DMS153 treated with DMSO at 0.1 percent for 48 hours (cell line): Measurements from ENCODE around the gene PIM1.

Experiments used
- DNase-seq: peaks from one replicate; lab custom pipeline; 2025; ENCODE audit not compliant: unreplicated experiment; lab: John Stamatoyannopoulos, UW

PIM1 gene

GRCh38 chr6:37137201-37138090, 32.5 kb upstream of the PIM1 start:
- DNase-seq, result no peak

GRCh38 chr6:37138856-37139229, 31.1 kb upstream of the PIM1 start:
- DNase-seq, result no peak

GRCh38 chr6:37139230-37139962, 30.6 kb upstream of the PIM1 start:
- no peak for DNase-seq

GRCh38 chr6:37140145-37140544, 29.8 kb upstream of the PIM1 start:
- no peak for DNase-seq

- no peak for DNase-seq
These were observed 28.5 kb upstream of the PIM1 start for GRCh38 chr6:37141281-37142049.

- DNase-seq, result no peak
These were observed 27.8 kb upstream of the PIM1 start for GRCh38 chr6:37142050-37142614.

GRCh38 chr6:37143585-37143984, 26.4 kb upstream of the PIM1 start:
- DNase-seq, result no peak

- DNase-seq, result no peak
These were observed 24.5 kb upstream of the PIM1 start for GRCh38 chr6:37145443-37145842.

- DNase-seq, result no peak
These were observed 23.2 kb upstream of the PIM1 start for GRCh38 chr6:37146735-37147157.

- no peak for DNase-seq
These were observed 20.2 kb upstream of the PIM1 start for GRCh38 chr6:37149745-37150144.

- no peak for DNase-seq
These were observed 19.6 kb upstream of the PIM1 start for GRCh38 chr6:37150314-37150713.

- no peak for DNase-seq
These were observed 14.3 kb upstream of the PIM1 start for GRCh38 chr6:37155394-37156312.

- DNase-seq, result no peak
These were observed 11.4 kb upstream of the PIM1 start for GRCh38 chr6:37158508-37158907.

- no peak for DNase-seq
These were observed 8.8 kb upstream of the PIM1 start for GRCh38 chr6:37160922-37161778.

GRCh38 chr6:37162740-37163139, 7.2 kb upstream of the PIM1 start:
- DNase-seq, result no peak

- DNase-seq, result no peak
These were observed 1.7 kb upstream of the PIM1 start for GRCh38 chr6:37168163-37168758.

- DNase-seq, result no peak
These were observed 999 bp upstream of the PIM1 start for GRCh38 chr6:37168811-37169495.
